ENCODE data around the gene AQP12A.

AQP12A gene

DNA sequence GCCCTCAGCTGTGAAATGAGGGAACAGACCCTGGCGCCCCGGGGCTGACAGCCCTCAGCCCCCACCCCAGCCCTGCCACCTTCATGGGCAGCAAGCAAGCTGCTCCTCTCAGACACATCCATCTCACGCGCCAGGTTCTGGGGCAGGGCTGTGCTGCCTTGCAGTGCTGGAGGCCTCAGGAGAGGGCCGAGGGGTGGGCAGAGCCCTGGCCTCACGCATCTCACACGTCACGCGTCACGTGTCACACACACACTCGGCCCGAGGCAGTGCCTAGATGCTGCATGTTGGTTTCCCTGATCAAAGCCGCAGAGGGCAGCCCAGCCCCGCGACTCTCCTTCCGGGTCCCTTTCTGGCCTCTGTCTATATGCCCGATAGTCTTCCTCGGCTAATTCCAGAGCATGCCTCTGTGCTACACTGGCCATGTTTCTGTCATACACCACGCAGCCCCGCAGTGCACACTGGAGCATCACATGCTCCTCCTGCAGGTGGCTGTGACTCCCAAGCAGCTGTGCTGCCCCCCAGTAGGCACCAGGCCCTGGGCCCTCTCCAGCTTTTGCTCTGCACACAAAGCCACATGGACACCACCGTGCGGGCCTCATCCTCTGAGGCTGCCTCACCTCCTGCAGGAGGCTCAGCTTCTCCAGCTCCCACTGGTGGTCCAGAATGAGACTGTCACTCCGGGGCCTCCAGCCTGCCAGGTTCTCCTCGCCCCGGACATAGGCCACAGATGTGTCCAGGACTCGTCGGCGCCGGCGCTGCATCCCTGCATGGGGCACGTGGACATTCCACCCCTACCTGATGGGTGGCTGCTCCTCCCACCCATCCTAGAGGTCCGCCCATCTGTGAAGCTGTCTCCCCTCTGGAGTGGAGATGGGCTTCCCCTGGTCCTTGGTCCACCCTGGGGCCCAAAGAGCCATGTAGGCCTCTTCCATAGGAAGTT, 31.4 kb downstream of the AQP12A start:
- DNase-seq (ENCODE audit: low spot score), result no peak

DNA sequence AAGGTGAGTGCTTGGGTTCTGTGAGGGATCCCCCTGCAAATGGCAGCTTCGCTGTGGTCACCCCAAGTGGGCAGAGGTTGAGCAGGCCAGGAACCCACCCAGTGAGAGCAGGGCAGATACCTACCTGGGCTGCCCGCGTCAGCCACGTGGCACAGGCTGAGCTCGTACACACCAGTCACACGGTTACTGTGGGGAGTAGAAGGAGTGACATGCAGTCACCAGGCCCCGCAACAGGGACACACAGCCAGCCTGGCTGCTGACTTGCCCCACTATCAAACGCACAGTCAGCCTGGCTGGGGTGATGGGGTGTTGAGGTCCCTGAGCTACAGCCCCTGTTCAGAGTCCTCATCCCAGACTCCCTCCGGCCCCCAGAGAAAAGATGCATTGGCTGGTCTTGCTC, 32.2 kb downstream of the AQP12A start:
- DNase-seq (ENCODE audit: low spot score), result no peak

DNA sequence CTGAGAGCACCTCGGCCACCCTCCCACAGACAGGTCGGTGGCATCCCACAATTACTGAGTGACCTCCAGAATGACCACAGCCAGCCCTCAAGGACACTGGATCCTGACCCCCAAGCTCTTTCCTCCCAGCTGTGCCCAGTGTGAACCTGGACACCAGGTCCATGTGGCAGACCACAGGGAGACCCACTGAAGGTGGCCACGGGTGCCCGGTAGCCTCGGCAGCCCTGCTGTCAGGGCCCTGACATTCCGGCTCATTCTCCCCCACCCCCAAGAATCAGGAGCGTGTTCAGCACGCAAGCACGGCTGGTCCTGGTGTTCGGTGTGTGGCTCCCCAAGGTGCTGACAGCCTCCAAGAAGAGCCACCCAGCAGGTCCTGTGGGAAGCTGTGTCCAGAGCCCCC, 32.8 kb downstream of the AQP12A start:
- no peak for DNase-seq (ENCODE audit: low spot score)

DNA sequence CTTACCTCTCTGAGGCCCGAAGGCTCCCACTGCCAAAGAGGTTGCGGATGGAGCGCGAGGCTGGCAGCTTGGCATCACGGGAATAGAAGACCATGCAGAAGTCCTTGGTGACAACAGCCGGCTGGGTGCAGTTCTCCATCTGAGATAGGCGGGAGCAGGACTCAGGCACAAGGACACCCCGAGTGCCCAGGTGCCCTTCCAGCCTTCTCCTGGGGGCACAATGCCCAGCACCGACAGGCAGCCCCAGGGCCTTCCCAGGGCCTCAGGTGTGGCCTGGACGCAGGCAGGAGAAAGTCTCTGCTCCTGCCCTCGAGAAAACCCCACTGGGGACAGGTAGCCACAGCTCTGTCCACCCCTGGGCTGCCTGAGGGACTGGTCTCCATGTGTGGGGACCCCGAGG, 33.6 kb downstream of the AQP12A start:
- no peak for DNase-seq (ENCODE audit: low spot score)

DNA sequence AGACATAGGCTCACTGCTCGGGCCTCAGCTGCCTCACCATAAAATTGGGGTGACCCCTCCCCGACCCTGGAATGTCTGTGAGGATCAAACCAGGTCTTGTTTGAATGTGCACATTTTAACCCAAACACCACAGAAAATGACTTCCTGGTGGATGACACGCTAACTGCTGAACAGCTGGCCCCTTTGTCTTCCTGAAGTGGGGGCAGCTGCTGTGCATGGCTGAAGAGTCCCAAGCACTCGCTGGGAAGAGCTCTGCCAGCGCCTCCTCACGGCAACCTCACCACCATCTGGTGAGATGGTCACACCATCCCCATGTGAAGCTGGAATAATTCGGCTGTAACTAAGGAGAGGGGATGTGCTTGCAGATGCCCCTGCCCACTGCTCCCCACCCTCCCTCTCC, 34.0 kb downstream of the AQP12A start:
- no peak for DNase-seq (ENCODE audit: low spot score)

DNA sequence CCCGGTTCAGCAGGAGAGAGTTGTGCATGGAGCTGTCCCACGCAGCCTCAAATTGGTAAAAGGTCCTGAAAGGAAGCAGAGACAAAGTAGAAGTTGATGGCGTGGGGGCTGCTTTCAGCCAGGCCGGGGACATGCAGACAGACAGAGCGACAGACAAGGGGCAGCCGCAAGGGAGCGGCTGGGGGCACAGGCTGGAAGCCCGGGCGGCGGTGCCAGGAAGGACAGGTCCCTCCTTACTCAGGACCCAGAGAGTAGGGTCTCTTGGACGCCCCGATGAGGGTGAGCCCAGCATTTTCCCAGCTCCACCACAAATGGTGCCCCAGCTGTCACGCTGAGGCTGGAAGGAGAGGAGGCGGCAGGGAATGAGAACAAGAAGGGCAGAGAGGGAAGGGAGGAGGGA, 35.2 kb downstream of the AQP12A start:
- DNase-seq (ENCODE audit: low spot score), result no peak

DNA sequence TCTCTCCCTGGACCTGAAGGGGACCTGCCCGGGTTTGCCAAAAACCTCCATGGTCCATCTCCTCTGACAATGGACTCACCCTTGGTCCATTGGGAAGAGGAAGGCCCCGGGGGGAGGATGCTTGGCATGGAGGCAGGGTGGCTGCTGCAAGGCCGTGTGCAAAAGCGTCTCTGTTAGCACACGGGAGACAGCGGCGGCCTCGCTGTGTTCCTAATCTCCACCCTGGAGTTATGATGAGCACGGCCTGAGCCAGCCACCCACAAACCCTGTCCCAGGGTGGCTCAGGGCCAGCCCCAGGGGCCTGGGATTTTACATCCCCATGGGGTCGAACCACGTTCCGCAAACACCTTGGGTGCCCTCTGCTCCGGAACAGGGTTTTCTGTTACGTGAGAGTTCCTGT, 35.8 kb downstream of the AQP12A start:
- DNase-seq (ENCODE audit: low spot score), result no peak

DNA sequence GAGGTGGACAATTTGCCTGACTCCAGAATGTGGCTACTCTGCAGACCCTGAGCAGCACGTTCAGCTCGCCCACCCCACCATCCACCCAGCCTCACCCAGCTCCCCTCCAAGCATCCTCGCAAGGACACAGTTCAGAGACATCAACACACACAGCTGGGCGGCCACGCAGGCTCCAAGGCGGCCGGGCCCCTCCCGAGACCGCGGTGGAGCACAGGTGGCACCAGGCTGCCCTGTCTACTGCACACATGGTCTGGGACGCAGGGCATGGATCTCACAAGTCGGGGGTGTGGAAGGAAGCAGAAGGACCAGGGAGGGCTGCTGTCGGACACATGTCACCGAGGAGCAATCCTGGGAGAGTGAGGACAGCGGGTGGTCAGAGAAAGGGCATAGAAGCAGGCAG, 36.2 kb downstream of the AQP12A start:
- no peak for DNase-seq (ENCODE audit: low spot score)

DNA sequence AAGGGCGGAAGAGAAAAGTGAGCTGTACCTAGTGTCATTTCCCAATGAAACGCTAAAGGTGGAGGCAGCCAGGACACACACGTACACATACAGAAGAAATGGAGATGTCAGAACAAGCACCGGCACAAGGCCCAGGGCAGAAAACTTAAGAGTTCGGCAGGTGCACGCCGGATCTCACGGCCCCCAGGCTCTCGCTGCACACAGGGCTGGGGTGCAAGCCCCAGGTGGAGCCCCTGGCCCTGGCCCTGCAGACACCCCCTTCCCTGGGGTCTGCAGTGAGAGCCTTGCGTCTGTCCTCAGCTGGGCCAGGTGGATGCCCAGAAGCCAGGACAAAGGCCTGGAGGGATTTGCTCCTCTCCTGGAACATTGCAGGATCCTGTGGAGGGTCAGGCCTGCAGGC, 36.7 kb downstream of the AQP12A start:
- no peak for DNase-seq (ENCODE audit: low spot score)

DNA sequence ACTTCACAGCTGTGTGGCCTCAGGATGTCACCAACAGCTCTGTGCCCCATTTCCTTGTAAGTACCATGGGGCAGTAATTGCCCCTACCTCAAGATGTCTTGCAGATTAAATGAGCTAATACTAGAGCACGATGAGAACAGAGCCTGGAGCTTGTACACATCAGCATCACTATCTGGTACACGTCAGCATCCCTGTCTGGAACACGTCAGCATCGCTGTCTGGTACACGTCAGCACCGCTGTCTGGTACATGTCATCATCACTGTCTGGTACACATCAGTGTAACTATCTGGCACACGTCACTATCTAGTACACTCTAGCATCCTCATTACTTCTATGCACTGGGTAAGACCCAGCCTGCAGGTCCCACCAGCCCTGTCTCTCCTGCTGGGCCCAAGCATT, 37.2 kb downstream of the AQP12A start:
- no peak for DNase-seq (ENCODE audit: low spot score)

DNA sequence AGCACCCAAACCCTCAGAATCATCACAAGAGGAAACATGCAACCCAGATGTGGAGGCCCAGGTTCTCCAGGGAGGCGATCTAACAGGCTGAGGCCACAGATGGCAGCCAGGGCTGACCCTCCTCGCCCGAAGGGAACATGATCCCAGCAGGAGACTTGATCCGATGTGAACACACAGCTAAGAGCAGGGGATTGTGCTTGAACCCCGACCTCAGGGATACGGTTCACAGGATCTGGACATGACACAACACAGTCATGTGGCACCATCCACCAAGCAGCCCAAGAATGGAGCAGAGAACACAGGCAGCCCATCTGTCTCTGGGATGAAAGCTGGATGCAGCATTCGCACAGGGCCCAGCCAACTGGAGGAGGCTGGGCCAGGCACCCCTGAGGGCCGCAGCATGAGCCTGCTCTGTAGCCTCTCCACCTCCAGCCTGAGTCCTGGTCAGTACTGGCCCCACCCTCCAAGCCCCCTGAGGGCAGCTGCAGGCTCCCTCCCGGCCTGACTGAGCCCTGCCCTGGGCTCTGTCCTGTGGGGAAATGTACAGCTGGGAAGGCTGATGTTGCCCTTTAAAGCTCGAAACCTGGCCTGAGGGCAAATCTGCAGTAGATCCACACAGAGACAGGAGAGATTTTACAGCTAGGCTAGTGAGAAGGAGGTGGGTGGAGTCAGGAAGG, 39.0 kb downstream of the AQP12A start:
- DNase-seq (ENCODE audit: low spot score), result no peak

DNA sequence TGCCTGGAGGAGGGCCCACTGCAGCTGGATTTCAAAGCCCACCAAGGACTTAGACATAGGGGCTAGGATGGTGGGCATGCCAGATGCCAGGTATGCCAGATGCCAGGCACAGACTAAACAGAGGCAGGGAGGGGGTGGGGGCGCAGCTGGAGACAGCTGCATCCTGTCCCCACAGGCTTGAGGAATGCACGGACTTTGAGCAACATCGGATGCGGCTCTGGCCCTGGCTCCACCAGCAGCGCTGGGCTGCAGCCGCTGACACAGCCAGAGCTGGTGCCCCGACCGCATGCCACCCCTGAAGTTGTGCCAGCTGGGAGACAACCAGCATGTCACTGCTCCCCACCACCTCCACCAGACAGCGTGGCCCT, 39.5 kb downstream of the AQP12A start:
- DNase-seq (ENCODE audit: low spot score), result no peak

DNA sequence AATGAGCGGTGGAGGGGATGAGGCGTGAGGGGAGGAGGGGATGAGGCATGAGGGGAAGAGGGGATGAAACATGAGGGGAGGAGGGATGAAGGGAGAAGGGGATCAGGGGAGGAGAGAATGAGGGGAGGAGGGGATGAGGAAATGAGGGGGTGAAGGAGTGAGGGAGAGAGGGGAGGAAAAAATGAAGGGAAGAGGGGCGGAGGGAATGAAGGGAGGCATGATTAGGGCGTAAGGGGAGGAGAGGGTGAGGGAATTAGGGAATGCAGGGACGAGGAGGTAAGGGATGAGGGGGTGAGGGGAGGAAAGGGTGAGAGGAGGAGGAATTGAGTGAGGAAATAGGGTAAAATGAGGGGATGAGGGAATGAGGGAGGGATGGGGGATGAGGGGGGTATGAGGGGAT, 40.5 kb downstream of the AQP12A start:
- no peak for DNase-seq (ENCODE audit: low spot score)

DNA sequence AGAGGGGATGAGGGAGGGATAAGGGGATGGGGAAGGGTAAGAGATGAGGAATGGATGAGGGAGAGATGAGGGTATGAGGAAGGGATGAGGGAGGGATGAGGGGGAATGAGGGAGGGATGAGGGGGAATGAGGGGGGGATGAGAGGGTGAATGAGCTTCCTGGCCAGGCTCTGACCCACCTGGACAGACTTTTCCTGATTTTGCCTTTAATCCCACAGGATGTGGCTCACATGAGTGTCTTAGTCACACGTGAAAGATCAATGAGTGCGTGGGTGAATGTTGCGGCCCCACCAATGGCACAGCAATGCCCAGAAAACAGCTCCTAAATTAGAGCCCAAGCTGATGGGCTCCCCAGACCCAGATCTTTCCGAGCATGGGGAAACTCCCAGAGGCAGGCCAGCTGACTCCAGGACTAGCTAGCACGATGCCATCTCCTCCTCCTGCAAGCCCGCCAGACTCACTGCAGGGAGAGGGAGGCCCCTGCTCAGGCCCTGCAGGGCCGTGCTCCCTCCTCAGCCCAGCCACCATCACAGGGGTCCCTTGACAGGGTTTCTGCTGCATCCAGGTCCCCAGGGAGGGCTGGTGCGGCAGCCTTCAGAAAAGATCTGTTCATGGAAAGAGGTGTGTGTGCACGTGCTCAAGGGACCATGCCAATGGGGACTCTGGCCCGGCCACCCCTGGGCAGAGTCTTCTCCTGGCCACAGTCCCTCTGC, 41.4 kb downstream of the AQP12A start:
- DNase-seq (ENCODE audit: low spot score), result no peak

DNA sequence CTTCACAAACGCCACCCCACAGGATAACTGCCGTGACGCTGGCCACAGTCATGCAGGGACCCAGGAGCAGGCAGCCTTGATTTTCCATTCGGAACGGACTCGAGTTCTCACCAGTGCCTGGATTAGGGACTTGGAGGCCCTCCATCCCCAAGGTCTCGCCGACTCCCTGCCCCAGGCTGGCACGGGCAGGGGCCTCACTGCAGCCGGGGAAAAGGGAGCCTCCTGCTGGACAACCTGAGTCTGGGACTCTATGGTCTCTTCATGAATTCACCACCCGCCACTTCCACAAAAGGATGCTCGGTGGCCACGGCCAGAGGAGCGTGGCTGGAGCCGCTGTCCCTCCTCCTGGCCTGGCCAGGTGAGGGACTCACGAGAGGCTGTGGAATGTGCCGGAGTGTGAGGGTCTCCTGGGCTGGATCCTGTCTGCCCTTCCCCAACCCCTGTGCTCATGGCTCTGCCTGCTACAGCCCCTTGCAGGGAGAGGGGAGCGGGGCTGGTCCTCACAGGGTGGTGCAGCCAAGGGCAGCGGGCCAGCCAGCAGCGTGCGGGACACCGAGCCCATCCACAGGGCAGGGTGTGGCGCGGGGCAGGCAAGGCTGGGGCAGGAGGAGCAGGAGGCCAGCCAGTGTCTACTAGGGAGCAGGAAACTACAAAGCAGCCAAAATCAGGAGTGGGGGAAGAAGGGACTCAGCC, 42.3 kb downstream of the AQP12A start:
- DNase-seq (ENCODE audit: low spot score), result no peak

DNA sequence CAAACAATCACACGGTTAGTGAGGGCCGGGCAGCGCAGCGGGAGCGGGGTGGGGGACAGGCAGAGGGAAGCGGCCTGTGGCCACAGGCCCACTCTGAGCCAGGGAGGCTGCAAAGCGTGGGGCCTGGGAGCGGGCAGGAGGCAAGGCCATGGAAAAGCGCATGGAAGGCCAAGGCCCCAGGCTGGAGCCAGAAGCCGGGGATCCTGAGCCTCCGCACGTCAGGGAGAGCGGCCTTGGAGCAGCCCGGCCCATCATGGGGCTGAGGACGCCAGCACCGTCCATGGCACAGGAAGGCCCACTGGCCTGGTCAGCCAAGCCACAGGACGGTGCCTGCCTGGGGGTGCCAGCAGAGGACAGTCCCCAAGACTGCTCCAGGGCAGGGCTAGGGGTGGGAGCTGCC, 43.1 kb downstream of the AQP12A start:
- no peak for DNase-seq (ENCODE audit: low spot score)

DNA sequence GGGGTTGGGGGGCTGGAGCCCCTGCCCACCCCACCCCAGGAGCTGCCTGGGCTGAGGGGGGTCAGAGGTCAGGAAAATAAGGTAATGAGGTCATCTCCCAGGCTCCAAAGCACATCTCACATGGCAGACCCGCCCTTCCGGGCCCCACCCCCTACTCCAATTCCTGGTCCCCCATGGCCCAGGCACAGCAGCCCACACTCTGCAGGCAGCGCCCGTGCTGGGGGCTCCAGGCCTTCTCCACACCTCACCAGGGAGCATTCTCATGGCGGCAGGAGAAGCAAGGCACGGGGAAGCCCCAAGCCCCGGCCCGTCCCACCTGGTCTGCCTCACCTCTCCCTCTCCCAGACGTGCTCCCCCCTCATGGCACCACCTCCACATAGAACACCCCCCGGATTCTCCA, 43.8 kb downstream of the AQP12A start:
- DNase-seq (ENCODE audit: low spot score), result no peak

DNA sequence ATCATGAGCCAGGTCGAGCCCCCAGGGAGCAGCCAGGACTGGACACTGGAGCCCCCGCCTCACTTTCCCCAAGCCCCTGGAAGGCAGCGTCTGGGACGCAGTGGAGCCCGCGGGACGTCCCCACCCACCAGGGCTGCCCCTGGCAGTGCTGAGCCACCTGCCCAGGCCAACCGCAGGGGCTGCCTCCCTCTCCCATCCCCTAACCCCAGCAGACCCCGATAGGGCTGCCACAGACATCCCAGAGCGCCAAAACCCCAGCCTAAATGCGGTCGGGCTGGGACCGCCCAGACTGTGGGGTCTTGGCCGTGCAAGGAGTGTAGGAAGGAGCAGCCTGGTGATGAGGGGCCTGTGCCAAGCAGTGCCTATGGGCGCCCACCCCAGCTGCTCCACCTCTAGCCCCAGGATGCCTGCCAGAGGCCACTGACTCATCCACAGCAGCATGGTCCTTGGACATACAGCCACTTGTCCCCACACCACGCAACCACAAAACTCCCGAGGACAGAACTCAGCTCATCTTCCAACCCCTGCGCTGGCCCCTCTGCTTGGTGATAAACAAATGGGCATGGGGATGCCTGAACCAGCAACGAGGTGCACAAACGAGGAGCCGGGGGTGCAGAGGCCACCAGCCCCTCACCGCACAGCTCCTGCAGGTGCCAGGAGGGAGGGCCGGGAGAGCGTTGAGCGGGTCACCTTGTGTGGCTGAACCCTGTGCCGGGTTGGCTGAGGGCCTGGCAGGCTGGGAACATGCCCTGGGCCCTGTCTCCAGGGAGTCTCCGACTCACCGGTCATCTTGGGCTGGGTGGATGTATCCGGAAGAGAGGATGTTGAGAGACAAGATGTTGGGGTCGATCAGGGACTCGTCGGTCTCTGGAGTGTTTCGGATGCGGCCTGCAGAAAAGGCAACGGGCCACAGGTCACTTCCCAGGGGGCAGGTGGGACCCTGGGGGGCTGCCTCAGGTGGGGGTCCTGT, 44.9 kb downstream of the AQP12A start:
- DNase-seq (ENCODE audit: low spot score), result no peak

DNA sequence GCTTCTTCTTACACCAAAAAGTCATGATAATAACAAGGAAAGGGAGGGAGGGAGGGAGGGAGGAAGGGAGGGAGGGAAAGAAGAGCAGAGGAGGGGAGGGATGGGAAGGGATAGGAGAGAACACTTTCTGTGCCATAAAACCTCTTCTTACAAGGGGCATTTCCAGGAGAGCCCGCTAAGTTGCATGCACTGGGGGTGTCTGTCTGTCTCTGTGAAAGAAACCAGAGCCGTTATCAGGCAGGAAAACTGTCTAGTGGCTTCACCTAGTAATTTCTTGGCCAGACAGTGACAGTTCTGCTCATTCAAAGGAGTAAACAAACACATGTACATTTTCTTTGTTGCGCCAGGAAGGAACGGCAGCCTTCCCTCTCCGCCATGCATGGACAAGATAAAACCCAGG, 45.8 kb downstream of the AQP12A start:
- no peak for DNase-seq (ENCODE audit: low spot score)

DNA sequence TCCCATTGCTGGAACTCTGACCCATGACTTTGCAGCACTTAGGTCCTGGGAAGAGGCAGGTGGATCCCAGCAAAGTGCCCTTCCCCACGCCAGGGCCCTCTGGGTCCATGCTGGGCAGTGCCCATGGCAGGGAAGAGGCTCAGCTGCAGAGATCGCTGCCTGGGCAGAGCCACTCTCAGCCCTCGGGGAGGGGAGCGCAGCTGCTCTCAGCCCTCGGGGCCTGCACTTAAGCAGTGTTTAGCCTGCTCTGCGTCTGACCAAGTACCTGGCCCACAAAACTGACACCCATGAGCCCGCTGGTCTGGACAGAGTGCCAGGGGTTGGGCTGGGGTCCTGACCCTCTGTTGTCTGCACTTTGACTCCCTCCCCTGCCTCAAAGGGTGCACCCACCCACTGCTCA, 46.3 kb downstream of the AQP12A start:
- DNase-seq (ENCODE audit: low spot score), result no peak

DNA sequence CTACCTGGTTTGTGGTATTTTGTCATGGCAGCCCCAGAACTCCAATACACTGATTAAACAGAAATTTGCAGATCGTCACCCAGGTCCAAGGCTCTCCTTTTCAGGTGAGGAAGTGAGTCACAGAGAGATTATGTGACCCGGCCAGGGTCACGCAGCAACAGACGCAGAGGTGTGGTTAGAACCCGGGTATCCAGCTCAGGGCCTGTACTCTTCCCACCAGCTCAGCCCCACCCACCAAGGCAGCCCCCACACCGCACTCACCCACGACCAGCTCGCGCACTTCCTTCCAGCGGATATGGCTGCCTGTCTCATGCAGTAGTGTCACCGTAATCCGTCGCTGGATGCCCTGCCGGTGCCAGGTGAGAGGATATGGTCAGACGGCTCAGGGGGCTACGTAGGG, 48.1 kb downstream of the AQP12A start:
- no peak for DNase-seq (ENCODE audit: low spot score)

Data from pons (tissue), 1 donor.